ENCODE results near the gene DCTN2.
"Not testable (repeated sequence)": the region's sequence is repeated elsewhere in the genome, so short reads cannot be mapped to it uniquely, and the experiment has no call there.

The DCTN2 gene

GRCh38 chr12:57525615-57526383 is 21.2 kb downstream of the DCTN2 start:
- DNase-seq, result no peak

GRCh38 chr12:57524814-57525614 is 22.0 kb downstream of the DCTN2 start:
- DNase-seq, result no peak

GRCh38 chr12:57523706-57524614 is 23.0 kb downstream of the DCTN2 start:
- no peak for DNase-seq

GRCh38 chr12:57522887-57523705 is 23.9 kb downstream of the DCTN2 start:
- DNase-seq, result no peak

- DNase-seq, result peak; percentile 55
These were observed 24.7 kb downstream of the DCTN2 start, which contains the start of gene MBD6 for GRCh38 chr12:57522011-57522886. MBD6 (plus strand) TSS chr12:57522824; CDS start chr12:57524304, 1,480 bp downstream.

- DNase-seq, result no peak
These were observed 25.4 kb downstream of the DCTN2 start for GRCh38 chr12:57521525-57522010.

- peak; percentile 94 for DNase-seq
These were observed 26.8 kb downstream of the DCTN2 start, which contains the start of gene DDIT3 for GRCh38 chr12:57520053-57520818. DDIT3 (minus strand) TSS chr12:57520514; CDS start chr12:57517406, 3,108 bp downstream.

GRCh38 chr12:57519796-57520052 is 27.3 kb downstream of the DCTN2 start:
- no peak for DNase-seq

- no peak for DNase-seq
These were observed 27.8 kb downstream of the DCTN2 start for GRCh38 chr12:57518920-57519795.

GRCh38 chr12:57518176-57518919 is 28.6 kb downstream of the DCTN2 start:
- DNase-seq, result no peak

GRCh38 chr12:57517718-57518117 is 29.3 kb downstream of the DCTN2 start:
- DNase-seq, result not testable (repeated sequence)

GRCh38 chr12:57517187-57517586 is 29.8 kb downstream of the DCTN2 start:
- no peak for DNase-seq

- DNase-seq, result no peak
These were observed 30.3 kb downstream of the DCTN2 start for GRCh38 chr12:57516617-57517153.

GRCh38 chr12:57515934-57516541 is 31.0 kb downstream of the DCTN2 start:
- no peak for DNase-seq

- no peak for DNase-seq
These were observed 31.5 kb downstream of the DCTN2 start for GRCh38 chr12:57515408-57515933.

- DNase-seq, result no peak
These were observed 32.1 kb downstream of the DCTN2 start for GRCh38 chr12:57514720-57515407.

GRCh38 chr12:57514246-57514645 is 32.7 kb downstream of the DCTN2 start:
- DNase-seq, result not testable (repeated sequence)
